Keratinocyte (primary cell): Measurements from ENCODE around the gene HK2.

ENCODE experiments used
- EZH2 ChIP-seq: IDR thresholded peaks from one replicate; pipeline ENCODE4 v1.6.1; 2012; ENCODE audit warnings: inconsistent platforms, mild to moderate bottlenecking, low read length, moderate library complexity
- TF ChIP-seq, protein P1 (sequence below), 3 experiments: IDR thresholded peaks in 1 of 3; conservative IDR thresholded peaks in 1 of 3; optimal IDR thresholded peaks in 1 of 3; 2 replicates in 2 of 3; 3 replicates in 1 of 3; pipeline versions ENCODE3 to v1.5.1; 2011; ENCODE audit warnings: low read length in 3 of 3, mild to moderate bottlenecking in 3 of 3, moderate library complexity in 2 of 3, control low read depth in 1 of 3, inconsistent platforms in 1 of 3; ENCODE audit not compliant: insufficient read depth in 2 of 3; ENCODE audit errors: extremely low read depth in 1 of 3

DNA sequence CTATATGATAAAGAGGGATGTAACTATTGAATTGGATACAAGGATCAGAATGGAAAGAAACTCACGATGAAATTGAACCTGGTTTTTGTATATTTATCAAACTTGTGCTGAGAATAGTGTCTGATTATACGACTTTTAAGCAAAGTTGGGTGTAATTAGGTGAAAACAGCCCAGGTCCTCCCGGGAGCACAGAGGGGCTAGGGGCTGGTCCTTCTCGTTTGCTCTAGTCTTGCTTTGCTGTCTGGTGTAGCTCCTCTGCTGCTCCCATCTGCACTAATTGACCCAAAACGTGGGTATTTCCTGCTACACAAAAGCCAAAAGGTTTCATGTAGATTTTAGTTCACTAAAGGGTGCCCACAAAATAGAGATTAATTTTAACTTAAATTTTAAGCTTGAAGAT is 58.7 kb downstream of the HK2 start:
- TF ChIP-seq, protein P1, sequence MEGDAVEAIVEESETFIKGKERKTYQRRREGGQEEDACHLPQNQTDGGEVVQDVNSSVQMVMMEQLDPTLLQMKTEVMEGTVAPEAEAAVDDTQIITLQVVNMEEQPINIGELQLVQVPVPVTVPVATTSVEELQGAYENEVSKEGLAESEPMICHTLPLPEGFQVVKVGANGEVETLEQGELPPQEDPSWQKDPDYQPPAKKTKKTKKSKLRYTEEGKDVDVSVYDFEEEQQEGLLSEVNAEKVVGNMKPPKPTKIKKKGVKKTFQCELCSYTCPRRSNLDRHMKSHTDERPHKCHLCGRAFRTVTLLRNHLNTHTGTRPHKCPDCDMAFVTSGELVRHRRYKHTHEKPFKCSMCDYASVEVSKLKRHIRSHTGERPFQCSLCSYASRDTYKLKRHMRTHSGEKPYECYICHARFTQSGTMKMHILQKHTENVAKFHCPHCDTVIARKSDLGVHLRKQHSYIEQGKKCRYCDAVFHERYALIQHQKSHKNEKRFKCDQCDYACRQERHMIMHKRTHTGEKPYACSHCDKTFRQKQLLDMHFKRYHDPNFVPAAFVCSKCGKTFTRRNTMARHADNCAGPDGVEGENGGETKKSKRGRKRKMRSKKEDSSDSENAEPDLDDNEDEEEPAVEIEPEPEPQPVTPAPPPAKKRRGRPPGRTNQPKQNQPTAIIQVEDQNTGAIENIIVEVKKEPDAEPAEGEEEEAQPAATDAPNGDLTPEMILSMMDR (optimal IDR thresholded peaks at IDR 0.05 in 1 of 3, IDR thresholded peaks at IDR 0.05 in 1 of 3, conservative IDR thresholded peaks at IDR 0.05 in 1 of 3; ENCODE audit: extremely low read depth in 1 of 3, insufficient read depth in 2 of 3, low read length in 3 of 3) = no peak
- TF ChIP-seq EZH2 = no peak
